8988T (cell line): ENCODE data around the gene RTN4R.

ENCODE experiments used
- DNase-seq: peaks from one replicate; pipeline ENCODE4 v3.0.0; 2011

Gene RTN4R

DNA sequence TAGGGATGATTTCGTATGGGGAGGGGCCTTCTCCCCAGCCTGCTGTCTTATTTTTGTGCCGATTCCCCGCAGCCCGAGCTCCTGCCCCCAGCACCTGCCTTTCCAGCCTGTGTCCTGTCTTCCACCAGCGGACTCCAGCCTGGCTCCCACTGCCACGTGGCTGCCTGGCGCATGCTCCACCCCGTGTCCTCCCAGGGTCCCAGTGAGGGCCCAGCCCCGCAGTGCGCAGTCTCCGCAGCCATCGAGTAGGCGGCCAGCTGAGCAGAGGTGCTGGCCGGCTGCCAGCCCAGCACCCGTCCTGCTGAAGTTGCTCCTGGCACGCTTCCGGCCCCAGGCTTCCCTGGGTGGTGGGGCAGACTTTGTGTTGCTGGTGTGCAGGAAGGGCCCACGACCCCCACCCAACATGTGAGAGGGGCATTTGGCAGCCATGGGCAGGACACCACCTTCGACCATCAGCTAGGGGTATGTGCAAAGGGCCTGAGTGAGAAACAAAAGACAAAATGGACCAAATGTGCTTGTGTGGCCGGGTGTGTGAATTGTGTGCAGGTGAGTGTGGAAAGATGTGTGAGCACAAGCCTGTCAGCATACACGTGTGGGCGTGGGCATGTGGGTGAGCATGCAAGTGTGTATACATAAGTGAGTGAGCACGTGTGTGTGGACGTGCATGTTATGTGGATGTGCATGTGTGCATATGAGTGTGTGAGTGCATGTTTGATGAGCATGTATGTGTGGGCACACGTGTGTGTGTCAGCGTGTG, 55.9 kb downstream of the RTN4R start:
- no peak for DNase-seq

DNA sequence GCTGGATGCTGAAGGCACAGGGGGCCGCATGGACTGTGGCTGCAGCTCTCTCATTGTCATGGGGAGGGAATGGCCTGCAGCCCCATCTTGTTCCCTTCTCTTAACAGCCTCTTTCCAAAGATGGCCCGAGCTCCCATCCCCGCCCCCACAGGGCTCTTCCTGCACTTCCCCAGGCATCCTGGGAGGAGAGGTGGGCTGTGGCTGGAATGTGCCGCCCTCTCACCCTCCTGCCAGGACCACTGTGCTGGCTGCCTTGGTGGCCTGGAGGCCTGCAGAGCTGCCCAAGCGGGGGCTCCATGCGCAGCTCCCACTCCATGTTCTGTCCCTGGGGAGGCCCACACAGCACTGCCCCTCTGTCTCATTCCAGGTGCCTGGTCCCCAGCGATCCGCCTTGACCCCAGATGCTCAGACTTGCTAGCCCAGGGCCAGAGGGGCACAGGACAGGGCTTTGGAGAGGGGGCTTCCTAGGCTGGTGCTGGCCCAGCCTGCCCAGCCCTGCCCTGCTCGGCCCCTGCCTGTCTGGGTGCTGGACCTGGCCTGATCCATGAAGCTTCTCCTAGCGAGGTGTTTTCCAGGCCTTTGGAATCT, 56.6 kb downstream of the RTN4R start:
- DNase-seq, result no peak

DNA sequence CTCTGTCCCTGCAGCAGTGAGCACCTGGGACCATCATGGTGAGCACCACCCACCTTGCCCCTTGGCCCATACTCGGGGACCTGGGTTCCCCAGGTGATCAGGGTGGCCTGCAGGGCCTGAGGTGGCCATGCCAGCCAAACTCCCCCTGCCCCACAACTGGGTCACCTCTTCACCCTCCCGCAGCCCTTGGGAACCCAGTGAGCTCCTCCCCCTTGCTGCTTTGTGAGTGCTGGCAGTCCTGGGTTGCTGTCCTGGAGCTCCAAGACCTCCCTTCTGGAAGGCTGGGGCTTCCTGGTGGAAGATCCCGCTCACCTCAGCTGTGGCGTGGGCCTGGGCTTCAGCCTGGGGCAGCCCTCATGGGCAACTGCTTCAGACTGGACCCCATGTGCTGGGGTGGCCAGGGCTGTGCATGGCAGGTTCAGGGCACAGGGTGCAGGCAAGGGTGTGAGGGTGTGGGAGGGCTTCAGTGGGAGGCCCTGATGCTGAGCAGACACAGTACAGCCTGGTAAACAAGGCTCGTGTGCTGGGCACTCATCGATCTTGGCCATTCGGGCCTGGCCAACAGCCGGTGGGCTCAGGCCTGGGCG, 57.6 kb downstream of the RTN4R start:
- no peak for DNase-seq

DNA sequence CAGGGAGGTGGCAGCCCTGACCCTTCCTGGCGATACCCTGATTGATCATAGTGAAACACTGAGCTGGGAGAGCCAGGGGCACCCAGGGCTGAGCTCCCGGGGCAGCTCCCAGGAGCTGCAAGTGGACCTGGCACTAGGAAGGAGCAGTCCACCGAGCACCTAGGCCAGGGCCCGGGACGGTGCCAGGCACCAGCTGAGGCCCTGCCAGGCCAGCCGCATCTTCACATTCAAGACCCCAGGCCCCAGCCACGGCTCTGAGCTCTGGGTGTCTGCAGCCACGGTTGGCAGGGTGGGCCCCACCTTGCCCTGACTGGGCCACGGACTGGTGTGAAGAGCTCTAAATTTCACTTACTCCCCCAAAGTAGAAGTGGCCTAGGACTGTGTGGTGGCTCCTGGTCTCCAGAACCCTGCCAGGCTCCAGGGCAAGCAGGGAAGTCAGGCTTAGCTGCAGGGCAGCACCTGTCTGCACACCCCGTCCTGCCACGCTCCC, 58.3 kb downstream of the RTN4R start:
- no peak for DNase-seq

DNA sequence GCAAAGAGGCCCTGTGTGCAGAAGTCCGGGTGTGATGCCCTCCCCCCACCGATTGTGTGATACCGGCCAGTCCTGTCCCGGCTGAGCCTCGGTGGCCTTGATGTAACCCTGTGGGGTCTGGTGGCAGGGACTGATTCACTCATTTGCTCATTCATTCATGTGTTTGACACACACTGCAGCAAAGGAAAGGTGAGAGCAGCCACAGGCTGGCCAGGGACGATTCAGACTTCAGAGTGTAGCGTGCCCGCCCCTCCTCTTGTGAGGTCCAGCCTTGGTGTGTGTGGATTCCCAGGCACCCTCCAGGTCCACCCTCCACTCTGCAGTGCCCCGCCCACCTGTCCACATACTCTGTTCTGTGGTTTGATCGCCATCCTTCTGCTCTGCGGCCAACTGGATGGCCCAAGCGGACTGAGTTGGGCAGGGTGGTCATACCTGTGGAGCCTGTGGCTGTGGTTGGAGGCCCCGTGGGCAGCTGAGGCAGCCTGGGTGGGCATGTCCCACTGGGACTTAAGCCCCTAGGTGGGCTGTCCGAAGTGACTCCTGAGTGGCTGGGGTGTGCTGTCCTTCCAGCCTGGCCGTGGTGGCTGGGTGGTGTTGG, 59.3 kb downstream of the RTN4R start:
- DNase-seq, result no peak

DNA sequence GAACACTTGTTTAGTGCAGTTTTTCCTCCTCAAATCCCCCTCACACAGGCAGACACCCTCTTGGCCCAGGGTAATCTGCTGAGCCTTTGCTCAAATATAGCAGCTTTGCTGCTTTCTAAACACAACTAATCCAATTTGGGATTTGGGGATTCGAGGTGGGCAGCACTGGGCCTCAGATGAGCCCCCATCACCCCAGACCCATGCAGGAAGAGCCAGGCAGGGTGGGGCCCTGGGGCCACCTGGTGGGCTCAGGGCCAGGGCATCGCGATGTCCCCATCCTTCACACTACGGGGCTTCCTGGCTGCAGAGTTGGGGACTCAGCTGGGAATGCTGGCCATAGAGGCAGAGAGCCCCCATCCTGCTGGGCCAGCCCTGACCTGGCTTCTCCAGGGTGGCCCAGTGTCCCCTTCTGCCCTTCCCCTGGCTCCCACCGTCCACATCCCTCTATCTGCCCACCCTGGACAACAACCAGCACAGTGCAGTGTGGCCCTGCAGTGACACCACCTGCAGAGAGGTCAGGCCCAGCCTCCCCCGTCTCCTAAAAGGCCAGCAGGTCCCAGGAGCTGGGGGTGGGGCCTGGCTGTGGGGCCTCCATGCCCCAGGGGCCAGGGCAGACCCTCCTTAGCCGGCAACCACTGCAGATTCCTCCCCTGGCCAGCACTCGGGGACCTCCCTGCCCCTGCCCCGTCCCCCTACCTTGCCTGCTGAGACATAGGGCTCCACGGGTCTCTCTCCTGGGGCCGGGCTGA, 60.7 kb downstream of the RTN4R start:
- DNase-seq, result no peak

DNA sequence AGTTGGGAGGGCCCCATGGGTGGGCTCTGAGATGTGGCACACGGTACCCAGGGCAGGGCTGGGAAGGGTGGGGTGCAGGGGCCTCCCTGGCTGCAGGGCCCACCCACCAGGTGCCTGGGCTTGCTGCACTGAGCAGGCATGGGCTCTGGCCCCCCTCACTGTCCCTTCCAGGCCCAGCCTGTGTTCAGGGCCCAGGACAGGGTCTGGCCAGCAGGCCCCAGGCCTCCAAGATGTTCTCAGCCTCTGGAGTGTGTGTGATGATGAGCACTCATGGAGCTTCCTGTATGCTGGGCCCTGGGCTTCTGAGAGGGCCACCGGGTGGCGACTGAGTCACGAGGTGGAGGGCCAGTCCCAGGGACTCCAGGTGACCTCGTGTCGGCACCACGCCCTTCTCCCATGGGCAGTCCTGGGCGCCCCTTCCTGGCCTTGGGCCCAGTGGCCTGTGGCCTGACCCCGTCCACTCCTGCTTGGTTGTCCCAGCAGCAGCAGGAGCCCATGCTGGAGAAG, 61.4 kb downstream of the RTN4R start:
- DNase-seq, result no peak

DNA sequence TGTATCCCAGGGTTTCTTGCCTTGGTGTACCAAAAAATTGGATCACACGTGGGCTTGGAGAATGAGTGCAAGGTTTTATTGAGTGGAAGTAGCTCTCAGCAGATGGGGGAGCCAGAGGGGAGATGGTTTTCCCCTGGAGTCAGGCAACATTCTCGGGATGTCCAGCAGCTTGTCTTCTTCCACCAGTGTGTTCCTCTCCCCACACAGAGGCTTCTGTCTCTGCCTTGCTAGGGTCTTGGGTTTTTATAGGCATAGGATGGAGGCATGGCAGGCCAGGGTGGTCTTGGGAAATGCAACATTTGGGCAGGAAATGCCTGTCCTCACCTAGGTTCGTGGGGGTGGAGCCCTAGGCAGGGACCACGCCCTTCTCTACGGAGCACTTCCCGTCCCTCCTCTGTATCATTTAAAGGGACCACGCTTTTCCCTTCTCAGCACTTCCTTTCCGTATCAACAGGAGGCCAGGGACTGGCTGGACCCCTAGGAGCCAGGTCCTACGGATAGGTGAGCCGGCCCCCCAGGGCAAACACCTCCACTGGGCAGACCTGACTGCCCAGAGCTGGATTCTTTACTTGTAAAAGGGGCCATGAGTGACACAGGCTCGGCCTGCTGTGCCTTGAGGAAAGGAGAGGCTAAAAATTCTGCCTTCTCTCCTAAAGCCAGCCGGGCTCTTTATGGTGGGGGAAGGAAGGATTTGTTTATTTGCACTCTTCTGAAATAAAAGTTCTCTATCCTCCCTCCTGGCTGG, 62.0 kb downstream of the RTN4R start:
- DNase-seq, result peak; percentile 78

DNA sequence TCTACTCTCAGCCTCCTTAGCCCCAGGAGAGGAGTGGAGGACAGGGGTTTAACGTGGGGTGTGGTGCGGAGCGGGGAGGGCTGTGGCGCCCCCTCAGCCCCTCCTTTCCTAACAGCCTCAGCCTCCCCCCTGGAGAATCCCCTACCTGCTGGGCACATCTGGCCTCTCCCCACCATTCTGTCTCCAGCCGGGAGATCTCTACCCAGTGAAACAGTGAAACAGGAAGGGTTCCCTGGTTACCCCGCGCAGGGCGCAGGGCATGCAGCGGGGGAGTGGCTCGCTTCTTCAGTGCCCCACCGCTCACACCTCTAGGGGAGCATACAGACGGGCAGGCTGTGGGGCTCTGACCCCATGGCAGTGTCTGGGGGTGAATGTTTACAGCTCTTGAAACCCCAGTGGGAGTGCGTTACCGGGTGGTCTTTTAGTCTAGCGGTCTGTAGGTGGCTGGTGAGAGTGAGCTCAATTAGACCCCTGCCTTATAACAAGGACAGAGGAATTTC, 62.6 kb downstream of the RTN4R start:
- no peak for DNase-seq

DNA sequence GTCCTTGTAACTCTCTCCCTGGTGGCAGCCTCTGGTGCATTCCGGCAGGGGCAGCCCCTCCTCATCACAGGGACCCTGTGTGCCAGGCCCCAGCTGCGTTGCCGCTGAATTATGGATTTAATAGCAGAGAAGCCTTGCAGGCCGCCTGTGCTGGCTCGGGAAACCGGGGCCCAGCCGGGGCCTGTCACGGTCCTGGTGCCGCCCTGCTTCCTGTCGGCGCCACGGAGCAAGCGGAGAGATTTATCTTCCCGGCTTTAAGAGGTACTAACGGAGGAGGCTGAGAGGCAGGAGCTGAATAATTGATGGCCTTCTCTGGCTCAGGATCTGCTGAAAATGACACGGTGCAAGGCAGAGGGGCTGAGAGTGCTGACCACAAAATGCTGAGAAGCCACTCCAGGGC, 63.3 kb downstream of the RTN4R start:
- no peak for DNase-seq

DNA sequence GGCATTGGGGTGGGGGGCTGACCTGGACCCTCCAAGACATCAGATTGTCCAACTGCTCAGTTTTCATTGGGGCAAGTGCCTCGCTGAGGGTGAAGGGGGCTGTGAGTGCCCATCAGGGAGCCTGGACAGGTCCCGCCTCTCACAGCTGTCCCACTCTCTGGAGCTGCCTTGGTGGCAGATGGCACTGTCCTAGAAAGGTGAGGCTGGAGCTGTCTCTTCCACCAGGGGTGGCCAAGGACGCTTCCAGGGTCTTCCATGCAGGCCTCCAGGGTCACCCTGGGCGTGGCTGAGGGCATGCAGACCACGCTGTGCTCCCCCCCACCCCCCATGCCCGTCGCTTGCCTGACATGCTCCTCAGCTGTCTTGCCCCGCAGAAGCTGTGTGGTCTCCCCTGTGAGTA, 63.8 kb downstream of the RTN4R start:
- no peak for DNase-seq

DNA sequence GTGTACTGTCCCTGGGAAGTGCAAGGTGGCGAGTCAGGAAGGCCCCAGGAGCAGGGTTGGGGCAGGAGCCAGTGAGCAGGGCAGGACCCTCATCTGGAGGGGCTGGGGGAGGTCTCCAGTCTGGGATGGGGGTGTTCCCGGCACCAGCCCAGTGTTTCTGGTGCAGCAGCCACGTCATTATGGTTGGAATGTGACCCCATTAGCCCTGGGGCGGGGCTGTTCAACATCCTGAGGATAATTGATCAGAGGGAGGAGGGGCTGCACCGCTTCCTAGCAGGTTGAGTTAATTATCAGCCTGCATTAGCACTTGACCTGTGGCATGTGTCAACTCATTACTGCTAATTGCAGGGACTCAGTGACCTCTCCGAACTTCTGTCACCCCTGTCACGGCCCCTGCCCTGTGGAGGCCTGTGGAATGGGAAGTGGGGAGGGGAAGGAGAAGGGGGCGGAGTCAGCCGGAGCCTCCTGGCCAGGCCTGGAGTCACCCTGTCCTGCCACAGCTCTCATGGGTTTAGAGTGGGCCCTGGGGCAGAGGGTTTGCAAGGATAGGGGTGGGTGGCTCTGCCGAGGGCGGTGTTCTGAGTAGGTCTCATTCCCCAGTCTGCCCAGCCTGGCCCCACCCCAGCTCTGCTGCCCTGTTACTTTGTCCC, 64.4 kb downstream of the RTN4R start:
- DNase-seq, result no peak

DNA sequence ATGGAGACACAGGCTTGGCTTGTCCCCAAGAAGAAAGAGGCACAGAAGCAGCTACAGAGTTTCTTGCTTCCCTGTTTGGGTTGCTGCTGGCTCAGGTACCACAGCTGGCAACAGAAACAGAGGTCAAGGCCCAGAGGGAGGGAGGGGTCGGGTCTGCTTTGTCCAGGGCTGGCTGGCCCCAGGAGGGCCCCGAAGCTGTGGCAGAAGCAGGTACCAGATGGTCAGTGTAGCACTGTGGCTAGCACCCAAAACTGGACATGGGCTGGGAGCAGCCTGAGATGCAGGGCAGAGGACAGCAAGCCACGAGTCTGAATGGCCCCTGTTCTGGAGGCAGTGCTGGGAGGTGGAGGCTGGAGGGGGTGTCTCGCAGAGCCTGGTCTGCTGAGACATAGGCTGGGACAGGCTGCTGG, 65.0 kb downstream of the RTN4R start:
- no peak for DNase-seq

DNA sequence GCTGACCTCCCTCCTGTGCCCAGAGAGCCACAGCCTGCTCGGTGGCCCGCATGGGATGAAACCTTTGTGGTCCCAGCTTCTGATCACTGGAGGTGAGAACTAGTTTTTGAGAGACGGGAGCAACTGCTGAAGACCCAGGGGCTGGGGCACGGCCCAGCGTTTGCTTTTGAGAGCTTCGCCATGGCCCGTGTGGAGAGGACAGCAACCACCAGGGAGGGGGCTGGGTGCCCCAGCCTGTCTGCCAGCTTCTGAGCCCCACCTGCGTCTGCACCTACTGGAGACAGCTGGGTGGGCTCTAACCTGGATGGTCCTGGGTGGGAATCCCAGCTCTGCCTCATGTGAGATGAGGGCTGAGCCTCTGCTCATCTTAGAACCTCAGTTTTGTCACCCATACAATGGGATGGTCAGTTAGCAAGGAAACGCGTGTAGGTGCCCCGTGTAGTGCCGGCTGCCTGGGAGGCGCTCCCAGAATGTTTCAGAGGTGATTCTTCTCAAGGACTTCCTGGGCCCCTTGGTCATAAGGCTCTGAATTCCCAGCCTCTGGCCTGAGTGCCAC, 66.2 kb downstream of the RTN4R start:
- DNase-seq, result no peak

DNA sequence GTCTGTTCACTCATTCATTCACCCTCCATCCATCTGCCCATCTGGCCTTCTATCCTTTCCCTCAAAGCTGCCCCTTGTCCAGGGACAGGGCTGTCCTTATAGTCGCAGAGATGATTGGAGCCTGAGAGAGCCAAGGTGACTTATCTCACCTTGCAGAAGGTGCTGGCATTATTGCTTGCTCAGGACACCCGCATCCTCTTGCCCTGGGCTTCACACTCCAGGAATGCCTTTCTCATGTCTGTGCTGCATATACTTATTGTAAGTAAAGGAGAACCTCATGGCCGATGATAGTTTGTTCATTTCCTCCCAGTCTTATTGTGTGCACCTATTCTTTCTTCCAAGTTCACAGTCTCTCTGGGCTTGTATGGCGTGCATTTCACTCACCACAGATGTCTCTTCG, 68.2 kb downstream of the RTN4R start:
- DNase-seq, result no peak

DNA sequence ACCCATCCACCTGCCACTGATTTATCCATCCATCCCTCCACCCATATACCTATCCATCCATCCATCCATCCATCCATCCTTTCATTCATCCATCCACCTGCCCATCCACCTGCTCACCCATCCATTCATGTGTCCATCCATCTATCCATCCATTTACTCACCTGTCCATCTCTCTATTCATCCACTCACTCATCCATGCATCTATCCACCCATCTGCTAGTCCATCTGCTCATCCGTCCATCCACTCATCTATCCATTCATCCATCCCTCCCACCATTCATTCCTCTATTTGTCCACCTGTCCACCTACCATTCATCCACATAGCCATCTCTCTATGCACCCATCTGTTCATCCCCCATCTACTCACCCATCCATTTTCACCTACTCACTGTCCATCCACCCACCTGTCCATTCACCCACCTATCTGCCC, 68.7 kb downstream of the RTN4R start:
- no peak for DNase-seq

DNA sequence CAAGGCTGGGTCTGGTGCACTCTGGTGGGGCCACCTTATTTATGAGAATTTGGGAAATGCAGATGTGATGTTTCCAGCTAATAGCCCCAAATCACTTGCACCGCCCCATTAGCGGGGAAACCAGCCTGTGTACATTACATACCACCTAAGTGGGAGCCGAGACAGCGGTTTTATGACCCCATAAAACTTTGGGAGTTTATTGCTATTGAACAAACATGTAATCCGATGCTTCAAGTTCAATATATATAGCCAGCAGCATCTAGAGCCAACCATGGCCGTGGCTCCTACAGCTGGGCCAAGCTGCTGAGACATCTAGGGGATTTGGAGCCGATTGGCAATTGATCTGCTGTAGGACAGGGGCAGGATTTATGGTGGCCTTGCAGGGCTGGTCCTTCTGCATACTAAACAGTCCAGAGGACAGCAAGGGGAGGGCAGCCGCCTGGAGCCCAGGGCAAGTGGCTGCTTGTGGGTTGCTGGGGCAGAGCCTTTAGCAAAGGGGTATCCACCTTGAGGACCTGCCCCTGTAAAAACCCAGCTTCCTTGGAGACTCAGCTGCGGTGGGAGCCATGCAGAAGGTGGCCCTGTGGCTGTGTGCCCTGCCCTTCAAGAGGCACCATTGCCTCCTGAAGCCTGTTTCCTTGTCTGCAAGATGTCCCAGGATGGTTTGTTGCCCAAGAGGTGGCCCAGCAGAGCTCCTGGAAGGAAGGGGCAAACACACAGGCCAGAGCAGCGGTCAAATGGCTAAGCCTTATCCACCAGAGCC, 69.4 kb downstream of the RTN4R start:
- no peak for DNase-seq

DNA sequence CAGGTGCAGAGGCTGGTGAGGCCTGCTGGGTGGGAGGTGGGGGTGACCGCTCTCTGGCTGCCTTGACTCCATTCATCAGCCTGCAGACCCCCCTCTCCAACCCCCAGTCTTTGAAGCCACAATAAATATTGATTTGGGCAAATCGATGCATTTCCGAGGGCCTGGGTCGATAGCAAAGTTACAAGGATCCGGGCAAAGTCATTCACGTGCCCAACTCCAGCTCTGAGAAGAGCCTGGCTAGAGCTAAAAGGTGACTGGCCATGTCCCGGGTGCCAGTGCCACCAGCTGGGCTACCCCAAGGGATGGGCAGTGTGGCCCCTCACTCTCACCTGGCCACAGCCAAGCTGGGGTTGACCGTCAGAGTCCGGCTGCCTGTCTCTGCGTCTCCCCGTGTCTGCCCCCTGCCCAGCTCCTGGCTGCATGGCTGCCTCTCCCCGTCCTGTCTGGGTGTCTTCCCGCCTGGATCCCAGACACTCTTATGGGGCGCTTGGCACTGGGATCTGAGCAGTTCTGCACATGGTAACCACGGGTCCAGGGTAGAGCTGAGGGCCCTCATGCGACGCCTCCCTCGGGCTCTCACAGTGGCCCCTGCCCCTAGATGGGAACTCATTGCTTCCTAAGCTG, 70.6 kb downstream of the RTN4R start:
- DNase-seq, result no peak

DNA sequence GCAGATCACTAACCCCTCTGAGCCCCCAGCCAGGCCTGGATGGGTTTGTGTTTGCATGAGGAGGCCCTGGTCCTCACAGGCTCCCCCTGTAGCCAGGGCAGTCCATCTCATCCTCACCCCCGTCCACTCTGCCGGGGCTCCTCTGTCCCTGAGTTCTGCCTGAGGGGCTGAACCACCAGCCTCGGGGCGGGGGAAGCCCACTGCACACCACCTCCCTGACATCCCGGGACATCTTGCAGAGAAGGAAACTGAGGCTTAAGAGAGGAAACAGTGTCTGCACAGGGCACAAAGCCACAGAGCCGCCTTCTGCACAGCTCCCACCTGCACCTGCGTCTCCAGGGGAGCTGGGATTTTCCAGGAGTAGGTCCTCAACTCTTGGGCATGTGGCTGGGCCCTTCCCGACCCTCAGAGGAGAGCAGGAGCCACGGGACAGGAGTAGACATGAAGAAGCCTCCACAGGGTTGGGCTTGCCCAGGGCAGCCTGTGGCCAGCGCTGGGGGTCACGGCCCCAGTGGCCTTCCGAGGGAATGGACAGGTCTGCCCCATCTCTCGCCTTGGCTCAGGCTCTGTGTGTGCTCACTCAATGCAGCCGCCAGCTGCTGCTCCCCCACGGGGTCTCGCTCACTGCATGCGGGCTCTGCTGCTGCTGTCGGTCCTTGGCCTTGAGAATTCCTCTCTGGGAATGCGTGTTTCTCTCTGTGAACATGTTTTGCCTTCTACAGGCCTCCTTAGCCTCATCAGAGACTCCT, 71.8 kb downstream of the RTN4R start:
- DNase-seq, result no peak
